ENCODE data around the gene LRRIQ4. TPM values are rescaled to one million over a fixed set of nuclear protein-coding genes. Genes with fewer than 3 reads are reported as not detected.

Gene LRRIQ4
- total RNA-seq, 1 experiment from 2014 or later, result not detected

DNA sequence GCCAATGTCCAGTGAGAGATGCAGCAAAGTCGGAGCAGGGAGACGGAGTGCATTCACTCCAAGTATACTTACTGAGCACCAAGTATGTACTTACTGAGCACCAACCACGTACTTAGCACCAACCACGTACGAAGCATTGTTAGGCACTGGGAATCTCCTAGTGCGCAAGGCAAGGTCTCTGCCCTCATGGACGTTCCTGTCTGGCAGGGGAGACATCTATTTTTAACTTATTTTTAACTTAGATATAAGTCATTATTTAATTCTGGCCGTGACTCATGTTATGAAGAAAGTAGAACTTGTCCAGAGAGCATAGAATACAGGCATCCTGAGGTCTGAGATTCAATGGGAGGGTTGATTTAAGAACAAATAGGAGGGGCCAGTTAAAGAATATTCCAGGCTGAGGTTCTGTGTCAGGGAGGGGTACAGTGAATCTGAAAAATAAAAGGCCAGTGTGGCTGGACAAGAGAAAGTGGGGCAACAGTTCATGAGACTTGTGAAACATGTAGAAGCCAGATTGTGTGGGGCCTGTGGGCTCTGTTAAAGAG lies 66.4 kb downstream of the LRRIQ4 start:
- intact Hi-C loops (cut with micrococcal nuclease; ENCODE audit: unreplicated experiment), result loop anchor here (10.0 kb wide), 1 partner anchor 46 kb away; no protein-coding TSS in a partner anchor
- Mint-ChIP-seq H3K27ac (ENCODE audit: unreplicated experiment) (no peak overlapping the region), H3K36me3 (ENCODE audit: insufficient read depth, unreplicated experiment) (no peaks in the 10 kb centered on the region), H3K27me3 (ENCODE audit: insufficient read depth, unreplicated experiment) (no peaks in the 10 kb centered on the region), H3K4me3 (ENCODE audit: unreplicated experiment) (no peak overlapping the region), H3K9me3 (ENCODE audit: unreplicated experiment) (no peaks in the 10 kb centered on the region), H3K4me1 (ENCODE audit: low read depth, unreplicated experiment) (no peaks in the 10 kb centered on the region)
- no peaks in the 10 kb centered on the region for H3K27me3 ChIP-seq (replicated peaks; ENCODE audit: control insufficient read depth, insufficient read depth, low read length)
- ChIA-PET CTCF (no interaction called here), POLR2A (no interaction called here)
- no peaks in the 10 kb centered on the region for H3K36me3 ChIP-seq (ENCODE audit: control insufficient read depth, insufficient read depth, low read length)
- H3K9me3 ChIP-seq, result peaks cover 5% of the 10 kb centered on the region; the same call in 1 of the 2 replicates
- no peak overlapping the region for H3K4me3 ChIP-seq (ENCODE audit: low read depth, low read length)
- H3K4me1 ChIP-seq, result no peaks in the 10 kb centered on the region
- DNase-seq, result no peak
- BruUV-seq (replicated peaks), result no TSS peak
- TF ChIP-seq, protein P1, sequence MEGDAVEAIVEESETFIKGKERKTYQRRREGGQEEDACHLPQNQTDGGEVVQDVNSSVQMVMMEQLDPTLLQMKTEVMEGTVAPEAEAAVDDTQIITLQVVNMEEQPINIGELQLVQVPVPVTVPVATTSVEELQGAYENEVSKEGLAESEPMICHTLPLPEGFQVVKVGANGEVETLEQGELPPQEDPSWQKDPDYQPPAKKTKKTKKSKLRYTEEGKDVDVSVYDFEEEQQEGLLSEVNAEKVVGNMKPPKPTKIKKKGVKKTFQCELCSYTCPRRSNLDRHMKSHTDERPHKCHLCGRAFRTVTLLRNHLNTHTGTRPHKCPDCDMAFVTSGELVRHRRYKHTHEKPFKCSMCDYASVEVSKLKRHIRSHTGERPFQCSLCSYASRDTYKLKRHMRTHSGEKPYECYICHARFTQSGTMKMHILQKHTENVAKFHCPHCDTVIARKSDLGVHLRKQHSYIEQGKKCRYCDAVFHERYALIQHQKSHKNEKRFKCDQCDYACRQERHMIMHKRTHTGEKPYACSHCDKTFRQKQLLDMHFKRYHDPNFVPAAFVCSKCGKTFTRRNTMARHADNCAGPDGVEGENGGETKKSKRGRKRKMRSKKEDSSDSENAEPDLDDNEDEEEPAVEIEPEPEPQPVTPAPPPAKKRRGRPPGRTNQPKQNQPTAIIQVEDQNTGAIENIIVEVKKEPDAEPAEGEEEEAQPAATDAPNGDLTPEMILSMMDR (IDR thresholded peaks at IDR 0.05; ENCODE audit: insufficient read depth in 1 of 2, low read depth in 1 of 2, low read length in 1 of 2, severe bottlenecking in 1 of 2, unreplicated experiment in 1 of 2), result no peak

DNA sequence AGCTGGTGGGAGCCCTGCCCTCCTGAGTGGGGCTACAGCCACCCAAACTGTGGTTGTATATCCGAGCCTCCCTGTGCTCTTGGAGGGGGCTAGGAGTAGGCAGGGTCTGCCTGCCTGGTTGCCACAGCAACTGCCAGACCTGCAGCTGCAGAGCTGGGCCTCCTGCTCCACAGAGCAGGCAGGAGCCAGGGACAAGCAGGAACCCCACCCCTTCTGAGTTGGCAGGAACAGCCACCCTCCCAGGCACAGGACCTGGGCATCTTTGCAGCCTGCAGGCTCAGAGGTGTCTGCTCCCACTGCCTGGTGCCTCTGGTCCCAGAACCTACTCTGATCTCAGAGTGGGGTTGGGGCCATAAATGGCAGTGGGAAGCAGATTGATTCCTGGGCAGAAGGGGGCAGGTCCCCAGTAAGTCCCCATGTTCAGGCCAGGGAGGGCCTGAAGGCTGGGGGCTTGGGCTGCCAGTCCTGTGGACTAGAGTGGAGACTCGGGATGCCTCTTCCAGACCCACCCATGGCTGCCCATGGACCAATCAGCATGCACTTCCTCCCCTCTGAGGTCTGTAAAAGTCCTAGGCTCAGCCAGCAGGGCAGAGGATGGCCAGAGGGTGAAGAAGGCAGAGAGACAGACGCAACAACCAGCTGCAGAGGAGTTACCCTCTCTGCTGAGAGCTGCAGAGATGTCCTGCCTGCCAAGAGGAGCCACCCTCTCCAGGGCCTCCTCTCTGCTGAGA lies 67.3 kb downstream of the LRRIQ4 start:
- ChIA-PET POLR2A (no interaction called here), CTCF (no interaction called here)
- Histone ChIP-seq H3K4me3 (ENCODE audit: low read depth, low read length) (no peak overlapping the region), H3K36me3 (ENCODE audit: control insufficient read depth, insufficient read depth, low read length) (no peaks in the 10 kb centered on the region), H3K27me3 (replicated peaks; ENCODE audit: control insufficient read depth, insufficient read depth, low read length) (no peaks in the 10 kb centered on the region), H3K4me1 (no peaks in the 10 kb centered on the region), H3K9me3 (peaks cover 5% of the 10 kb centered on the region; the same call in 1 of the 2 replicates)
- no peak overlapping the region for H3K27ac Mint-ChIP-seq (ENCODE audit: unreplicated experiment)
- BruUV-seq (replicated peaks), result no TSS peak
- H3K27me3 Mint-ChIP-seq (ENCODE audit: insufficient read depth, unreplicated experiment), result peaks cover 4% of the 10 kb centered on the region
- no peak for DNase-seq
- intact Hi-C loops (cut with micrococcal nuclease; ENCODE audit: unreplicated experiment), result loop anchor here (10.0 kb wide), 1 partner anchor 45 kb away; no protein-coding TSS in a partner anchor
- H3K4me3 Mint-ChIP-seq (ENCODE audit: unreplicated experiment), result no peak overlapping the region
- TF ChIP-seq, protein P1 (IDR thresholded peaks at IDR 0.05; ENCODE audit: insufficient read depth in 1 of 2, low read depth in 1 of 2, low read length in 1 of 2, severe bottlenecking in 1 of 2, unreplicated experiment in 1 of 2), result no peak
- H3K4me1 Mint-ChIP-seq (ENCODE audit: low read depth, unreplicated experiment), result no peaks in the 10 kb centered on the region
- no peaks in the 10 kb centered on the region for H3K9me3 Mint-ChIP-seq (ENCODE audit: unreplicated experiment)
- H3K36me3 Mint-ChIP-seq (ENCODE audit: insufficient read depth, unreplicated experiment), result no peaks in the 10 kb centered on the region

DNA sequence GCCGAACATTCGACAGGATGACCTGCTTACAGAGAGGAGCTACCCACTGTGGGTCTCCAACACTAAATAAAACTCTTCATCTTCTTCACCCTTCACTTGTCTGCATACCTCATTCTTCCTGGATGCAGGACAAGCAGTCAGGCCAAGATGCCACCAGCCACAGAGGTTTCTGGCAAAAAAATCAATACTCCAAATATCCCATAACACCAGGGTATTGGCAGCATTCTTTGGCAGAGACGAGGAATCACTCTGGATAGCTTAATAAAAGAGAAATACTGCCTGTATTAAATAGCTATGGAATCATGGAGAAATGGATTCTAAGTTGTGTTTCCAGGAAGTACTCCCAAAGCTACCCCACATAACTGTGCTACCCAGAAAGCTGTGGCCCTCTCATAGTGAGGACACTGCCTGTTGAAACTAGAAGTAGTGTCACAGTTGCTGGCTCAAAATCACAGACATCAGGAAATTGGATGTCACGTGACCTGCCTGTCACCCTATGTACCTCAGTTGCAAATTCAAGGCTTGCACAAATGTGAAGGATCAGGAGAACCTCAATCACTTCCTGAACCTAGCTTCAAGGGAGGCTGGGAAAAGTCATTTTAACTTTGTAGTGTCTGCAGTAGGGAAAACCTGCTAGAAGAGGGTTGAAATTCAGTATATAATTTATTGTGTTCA lies 68.0 kb downstream of the LRRIQ4 start:
- peaks cover 4% of the 10 kb centered on the region for H3K27me3 Mint-ChIP-seq (ENCODE audit: insufficient read depth, unreplicated experiment)
- H3K4me3 ChIP-seq (ENCODE audit: low read depth, low read length), result no peak overlapping the region
- TF ChIP-seq, protein P1 (IDR thresholded peaks at IDR 0.05; ENCODE audit: insufficient read depth in 1 of 2, low read depth in 1 of 2, low read length in 1 of 2, severe bottlenecking in 1 of 2, unreplicated experiment in 1 of 2), result no peak
- no TSS peak for BruUV-seq (replicated peaks)
- H3K9me3 Mint-ChIP-seq (ENCODE audit: unreplicated experiment), result no peaks in the 10 kb centered on the region
- no peaks in the 10 kb centered on the region for H3K36me3 ChIP-seq (ENCODE audit: control insufficient read depth, insufficient read depth, low read length)
- no peaks in the 10 kb centered on the region for H3K36me3 Mint-ChIP-seq (ENCODE audit: insufficient read depth, unreplicated experiment)
- DNase-seq, result no peak
- no peaks in the 10 kb centered on the region for H3K4me1 ChIP-seq
- H3K27me3 ChIP-seq (replicated peaks; ENCODE audit: control insufficient read depth, insufficient read depth, low read length), result no peaks in the 10 kb centered on the region
- POLR2A ChIA-PET, result no interaction called here
- CTCF ChIA-PET, result no interaction called here
- H3K9me3 ChIP-seq, result peaks cover 2% of the 10 kb centered on the region; the same call in 1 of the 2 replicates
- no peak overlapping the region for H3K27ac Mint-ChIP-seq (ENCODE audit: unreplicated experiment)
- intact Hi-C loops (cut with micrococcal nuclease; ENCODE audit: unreplicated experiment), result no loop called here
- no peak overlapping the region for H3K4me3 Mint-ChIP-seq (ENCODE audit: unreplicated experiment)
- no peaks in the 10 kb centered on the region for H3K4me1 Mint-ChIP-seq (ENCODE audit: low read depth, unreplicated experiment)

All from Caco-2 (cell line).